Ishikawa (cell line): Measurements from ENCODE around the gene CHST14.

Experiments used
- EP300 ChIP-seq: IDR thresholded peaks from 2 replicates; pipeline ENCODE4 v1.6.1; 2012; ENCODE audit warnings: borderline replicate concordance
- TAF1 ChIP-seq: IDR thresholded peaks from 2 replicates; pipeline ENCODE4 v1.6.1; 2012; ENCODE audit warnings: low read depth, mild to moderate bottlenecking
- TEAD4 ChIP-seq: IDR thresholded peaks from 2 replicates; pipeline ENCODE4 v1.6.1; 2012
- TF ChIP-seq, protein P1 (sequence below): IDR thresholded peaks from 2 replicates; pipeline ENCODE4 v1.6.1; 2012; ENCODE audit warnings: low read depth, mild to moderate bottlenecking

GRCh38 chr15:40468898-40469331, 1.9 kb upstream of the CHST14 start:
- TF ChIP-seq, protein P1, sequence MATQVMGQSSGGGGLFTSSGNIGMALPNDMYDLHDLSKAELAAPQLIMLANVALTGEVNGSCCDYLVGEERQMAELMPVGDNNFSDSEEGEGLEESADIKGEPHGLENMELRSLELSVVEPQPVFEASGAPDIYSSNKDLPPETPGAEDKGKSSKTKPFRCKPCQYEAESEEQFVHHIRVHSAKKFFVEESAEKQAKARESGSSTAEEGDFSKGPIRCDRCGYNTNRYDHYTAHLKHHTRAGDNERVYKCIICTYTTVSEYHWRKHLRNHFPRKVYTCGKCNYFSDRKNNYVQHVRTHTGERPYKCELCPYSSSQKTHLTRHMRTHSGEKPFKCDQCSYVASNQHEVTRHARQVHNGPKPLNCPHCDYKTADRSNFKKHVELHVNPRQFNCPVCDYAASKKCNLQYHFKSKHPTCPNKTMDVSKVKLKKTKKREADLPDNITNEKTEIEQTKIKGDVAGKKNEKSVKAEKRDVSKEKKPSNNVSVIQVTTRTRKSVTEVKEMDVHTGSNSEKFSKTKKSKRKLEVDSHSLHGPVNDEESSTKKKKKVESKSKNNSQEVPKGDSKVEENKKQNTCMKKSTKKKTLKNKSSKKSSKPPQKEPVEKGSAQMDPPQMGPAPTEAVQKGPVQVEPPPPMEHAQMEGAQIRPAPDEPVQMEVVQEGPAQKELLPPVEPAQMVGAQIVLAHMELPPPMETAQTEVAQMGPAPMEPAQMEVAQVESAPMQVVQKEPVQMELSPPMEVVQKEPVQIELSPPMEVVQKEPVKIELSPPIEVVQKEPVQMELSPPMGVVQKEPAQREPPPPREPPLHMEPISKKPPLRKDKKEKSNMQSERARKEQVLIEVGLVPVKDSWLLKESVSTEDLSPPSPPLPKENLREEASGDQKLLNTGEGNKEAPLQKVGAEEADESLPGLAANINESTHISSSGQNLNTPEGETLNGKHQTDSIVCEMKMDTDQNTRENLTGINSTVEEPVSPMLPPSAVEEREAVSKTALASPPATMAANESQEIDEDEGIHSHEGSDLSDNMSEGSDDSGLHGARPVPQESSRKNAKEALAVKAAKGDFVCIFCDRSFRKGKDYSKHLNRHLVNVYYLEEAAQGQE = no peak
- TF ChIP-seq EP300 (no peak), TAF1 (no peak), TEAD4 (no peak)
